Ovary (tissue), 9 donors: ENCODE results near the gene P4HA3. TPM values are rescaled to one million over a fixed set of nuclear protein-coding genes. Genes with fewer than 3 reads are reported as not detected.

ENCODE experiments used
- DNase-seq, 5 donors: peaks; one replicate each; pipeline ENCODE4 v3.0.0-alpha.2; 2019 to 2020
- H3K27ac ChIP-seq, 2 donors: fragments of 200-600 bp; one replicate each; pipeline versions ENCODE4 v1.5.1 to v1.8.0; 2019 to 2022
- H3K27me3 ChIP-seq: fragments of 200-600 bp; one replicate; pipeline ENCODE4 v1.8.0; 2022
- H3K36me3 ChIP-seq: fragments of 200-600 bp; sonication (generic); one replicate; pipeline ENCODE4 v1.5.1; 2019
- H3K4me1 ChIP-seq: one replicate; pipeline ENCODE4 v1.8.1; 2013; ENCODE audit warnings: mild to moderate bottlenecking, moderate library complexity; ENCODE audit not compliant: insufficient read depth
- H3K4me3 ChIP-seq: fragments of 200-600 bp; sonication (generic); one replicate; pipeline ENCODE4 v1.5.1; 2017
- H3K9me3 ChIP-seq, 2 donors: fragments of 200-600 bp in 1 of 2; sonication (generic) in 1 of 2; one replicate each; pipeline versions ENCODE4 v1.5.1 to v1.8.1; 2013 to 2019; ENCODE audit warnings: mild to moderate bottlenecking in 1 of 2, moderate library complexity in 1 of 2
- CTCF ChIP-seq, 3 donors: fragments of 450-650 bp in 2 of 3; fragments of 200-600 bp in 1 of 3; IDR thresholded peaks; one replicate each; pipeline versions ENCODE4 v1.5.1 to v1.8.0; 2016 to 2022; ENCODE audit warnings: antibody characterized with exemption in 3 of 3, mild to moderate bottlenecking in 1 of 3
- EP300 ChIP-seq: sonication (generic); formaldehyde crosslinking; IDR thresholded peaks from one replicate; pipeline ENCODE4 v1.6.1; 2017; ENCODE audit warnings: antibody characterized with exemption
- POLR2A ChIP-seq: fragments of 450-650 bp; IDR thresholded peaks from one replicate; pipeline ENCODE4 v1.6.1; 2017; ENCODE audit warnings: antibody characterized with exemption, mild to moderate bottlenecking, moderate library complexity
- WGBS, 3 donors: extraction: QIAGEN DNeasy Blood & Tissue Kit in 1 of 3; methylation state at CpG; one replicate each; pipeline versions ENCODE4 v1.1.5 to v1.1.7; 2013 to 2017; 5-methylcytosine and 5-hydroxymethylcytosine counted together
- intact Hi-C, 4 donors: fragments of 100-400 bp; cut with DNase I; formaldehyde crosslinking; loops; one replicate each; pipeline versions ENCODE4 v1.11.0 to v1.15.1; 2022 to 2023
- polyA plus RNA-seq, 2 donors: library from polyadenylated mRNA; stranded (reverse); fragments of 200-250 nt in 1 of 2; fragments of 350-450 nt in 1 of 2; fragmentation: Illumina TruSeq in 1 of 2; extraction: RNeasy Lipid Tissue Mini Kit (QIAGEN cat#74804) in 1 of 2; gene quantifications; one replicate each; pipeline ENCODE4 v1.2.3, GENCODE V29; 2013 to 2014
- total RNA-seq, 7 donors: library from RNA; depleted of rRNA in 2 of 7; stranded (reverse); fragments of >200 nt in 2 of 7; fragmentation: NEBNext Ultra II Directional in 3 of 7; extraction: Animal tissue kit (Norgen Biotek cat#: 25700) in 3 of 7; gene quantifications; one replicate each; pipeline versions ENCODE4 v1.1.0 to v1.2.4, GENCODE V29; 2016 to 2023
- donor health status: DM: no; HTN: no; CAD: no; lungs with moderate emphysema.
- donor health status: DM: no; HTN: no; CAD: no.
- donor health status: Bipolar disorder and iron deficiency.
- donor health status: DM: yes; HTN: yes; CAD: no.
- donor health status: DM: no; HTN: no; CAD: no.
- donor health status: DM: yes; HTN: yes; CAD: no.

P4HA3 gene
- total and polyA plus RNA-seq, 9 donors, result 0.28 to 5.6 (median 1.0) TPM

- Histone ChIP-seq H3K4me3 (no peak overlapping the region), H3K27me3 (no peaks in the 10 kb centered on the region), H3K9me3 (no peaks in the 10 kb centered on the region), H3K27ac (no peak overlapping the region), H3K36me3 (no peaks in the 10 kb centered on the region), H3K4me1 (peaks cover 4% of the 10 kb centered on the region)
- intact Hi-C loops, result no loop called here
- DNase-seq, result no peak
- TF ChIP-seq CTCF (IDR thresholded peaks at IDR 0.05) (no peak), EP300 (no peak)
- WGBS, 3 donors, result 51 to 78% (median 57%) methylated on average over 2 of the region's 2 CpGs
Measured at GRCh38 chr11:74320538-74320937, 9.1 kb upstream of the P4HA3 start.

DNA sequence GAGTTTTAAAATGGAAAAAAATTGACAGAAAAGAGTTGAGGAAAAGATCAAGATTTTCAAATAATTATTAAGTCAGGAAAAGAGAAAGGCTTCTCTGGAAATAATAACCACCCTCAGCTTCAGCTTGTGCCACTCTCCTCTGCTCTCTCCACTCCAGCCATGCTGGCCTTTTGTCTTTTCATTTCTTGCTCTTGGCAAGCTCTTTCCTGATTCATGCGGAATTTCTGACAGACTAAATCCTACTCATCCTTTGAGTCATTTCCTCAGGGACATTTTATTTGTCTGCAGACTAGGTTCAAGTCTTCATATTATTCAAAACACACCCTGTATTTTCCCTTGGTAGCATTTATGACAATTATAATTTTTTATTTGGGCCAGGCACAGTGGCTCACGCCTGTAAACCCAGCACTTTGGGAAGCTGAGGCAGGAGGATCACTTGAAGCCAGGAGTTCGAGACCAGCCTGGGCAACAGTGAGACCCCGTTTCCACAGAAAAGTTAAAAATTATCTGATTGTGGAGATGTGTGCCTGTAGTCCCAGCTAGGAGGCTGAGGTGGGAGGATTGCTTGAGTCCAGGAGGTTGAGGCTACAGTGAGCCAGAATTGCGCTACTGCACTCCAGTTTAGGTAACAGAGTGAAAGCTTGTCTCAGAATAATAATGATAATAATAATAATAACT is 7.8 kb upstream of the P4HA3 start:
- TF ChIP-seq POLR2A (no peak), CTCF (IDR thresholded peaks at IDR 0.05) (no peak), EP300 (no peak)
- H3K27me3 ChIP-seq, result no peaks in the 10 kb centered on the region
- intact Hi-C loops, result no loop called here
- H3K27ac ChIP-seq, result no peak overlapping the region
- WGBS, 3 donors, result 58 to 69% (median 60%) methylated on average over 5 of the region's 5 CpGs
- no peak overlapping the region for H3K4me3 ChIP-seq
- H3K4me1 ChIP-seq, result peaks cover 4% of the 10 kb centered on the region
- no peaks in the 10 kb centered on the region for H3K36me3 ChIP-seq
- H3K9me3 ChIP-seq, result no peaks in the 10 kb centered on the region
- no peak for DNase-seq

DNA sequence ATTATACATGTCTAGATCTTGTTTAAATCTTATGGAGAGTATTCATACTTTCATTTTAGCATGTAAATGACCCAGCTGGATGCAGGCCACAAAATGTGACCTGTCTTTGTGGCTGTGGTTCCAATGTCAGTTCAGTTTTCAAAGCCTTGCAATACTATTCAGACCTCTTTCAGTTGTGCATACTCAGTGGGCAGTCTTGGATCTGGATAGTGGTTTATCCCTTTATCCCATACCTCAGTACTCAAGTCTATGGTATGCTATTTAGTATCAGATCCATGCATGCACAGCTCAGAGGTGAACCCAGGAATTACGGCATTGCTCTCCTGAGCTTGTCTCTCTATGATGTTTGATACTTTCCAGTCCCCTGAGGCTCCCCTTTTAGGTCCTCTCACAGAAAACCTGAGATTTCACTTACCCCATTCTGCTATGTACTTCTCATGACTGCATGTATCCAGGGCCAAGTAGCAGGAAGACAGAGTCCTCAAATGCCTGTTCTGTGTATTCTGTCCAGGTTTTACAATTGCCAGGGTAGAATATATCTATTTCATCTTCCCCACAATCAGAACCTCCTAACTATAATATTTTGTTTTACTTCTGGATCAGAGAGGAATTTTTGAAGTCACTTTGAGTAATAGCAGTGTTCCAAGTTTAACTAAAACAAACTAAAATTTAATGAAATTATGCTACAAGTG is 6.9 kb upstream of the P4HA3 start:
- Histone ChIP-seq H3K4me3 (no peak overlapping the region), H3K36me3 (no peaks in the 10 kb centered on the region), H3K27me3 (no peaks in the 10 kb centered on the region), H3K27ac (no peak overlapping the region), H3K4me1 (peaks cover 4% of the 10 kb centered on the region), H3K9me3 (no peaks in the 10 kb centered on the region)
- DNase-seq, result no peak
- intact Hi-C loops, result no loop called here
- TF ChIP-seq EP300, result no peak
- TF ChIP-seq POLR2A, result no peak
- TF ChIP-seq CTCF (IDR thresholded peaks at IDR 0.05), result no peak
- WGBS, 3 donors, result 88 to 97% (median 92%) methylated on average over 1 of the region's 1 CpG

DNA sequence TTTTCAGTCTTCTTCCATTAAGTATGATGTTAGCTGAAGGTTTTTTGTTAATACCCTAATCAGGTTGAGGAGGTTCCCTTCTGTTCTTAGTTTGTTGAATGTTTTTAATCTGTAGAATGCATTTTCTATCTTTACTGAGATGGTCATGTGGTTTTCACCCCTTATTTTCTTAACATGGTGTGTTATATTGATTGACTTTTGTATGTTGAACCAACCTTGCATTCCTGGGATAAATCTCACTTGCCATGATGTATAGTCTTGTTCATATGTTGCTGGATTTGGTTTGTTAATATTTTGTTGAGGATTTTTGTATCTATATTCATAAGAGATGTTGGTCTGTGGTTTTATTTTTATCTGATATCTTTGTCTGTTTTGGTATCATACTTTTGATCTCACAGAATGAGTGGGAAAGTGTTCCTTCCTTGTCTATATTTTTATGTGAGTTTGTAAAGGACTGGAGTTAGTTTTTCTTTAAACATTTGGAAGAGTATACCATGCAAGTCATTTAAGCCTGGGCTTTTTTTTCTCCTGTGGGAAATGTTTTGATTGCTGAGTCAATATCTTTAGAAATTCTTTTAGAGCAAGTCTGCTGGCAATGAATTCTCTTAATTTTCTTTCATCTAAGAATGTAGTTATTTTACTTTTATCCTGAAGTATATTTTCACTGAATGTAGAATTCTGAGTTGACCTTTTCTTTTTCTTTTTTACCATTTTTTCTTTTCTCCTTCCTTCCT is 5.5 kb upstream of the P4HA3 start:
- no peaks in the 10 kb centered on the region for H3K9me3 ChIP-seq
- H3K36me3 ChIP-seq, result no peaks in the 10 kb centered on the region
- DNase-seq, result no peak
- no peak for TF ChIP-seq EP300
- no peak for TF ChIP-seq POLR2A
- TF ChIP-seq CTCF (IDR thresholded peaks at IDR 0.05), result no peak
- H3K27ac ChIP-seq, result no peak overlapping the region
- intact Hi-C loops, result no loop called here
- H3K4me1 ChIP-seq, result no peaks in the 10 kb centered on the region
- no peaks in the 10 kb centered on the region for H3K27me3 ChIP-seq
- H3K4me3 ChIP-seq, result no peak overlapping the region
